Measurements from ENCODE around the gene CHRNB2. TPM values are rescaled to one million over a fixed set of nuclear protein-coding genes. Genes with fewer than 3 reads are reported as not detected.

CHRNB2 gene
- total RNA-seq, 1 experiment from 2014 or later = not detected

- intact Hi-C loops (cut with micrococcal nuclease; ENCODE audit: unreplicated experiment) = loop anchor here (1.0 to 5.0 kb wide), 7 partner anchors 49 to 568 kb away; partner anchors contain the start of genes ADAR, EFNA1, EFNA4 and PMVK
- TF ChIP-seq EZH2 (IDR thresholded peaks at IDR 0.05; ENCODE audit: low read depth) (no peak), CTCF (conservative IDR thresholded peaks at IDR 0.05) (no peak)
- H3K4me2 ChIP-seq = peak overlapping the region; percentile 89
- H3K4me3 ChIP-seq = peak overlapping the region; percentile 61
- H3K9me3 ChIP-seq (ENCODE audit: insufficient read depth, low read depth) = no peaks in the 10 kb centered on the region
- H4K20me1 ChIP-seq (ENCODE audit: insufficient read depth) = peaks cover 6% of the 10 kb centered on the region; the same call in 1 of the 2 replicates
- no peaks in the 10 kb centered on the region; the same call in 1 of the 2 replicates for H3K27me3 ChIP-seq (ENCODE audit: insufficient read depth, low read depth)
- H3K79me2 ChIP-seq (ENCODE audit: low read depth) = peaks cover 34% of the 10 kb centered on the region
- POLR2A ChIA-PET (ENCODE audit: unreplicated experiment) = interaction anchor here (0.6 to 1.2 kb wide), 4 partner anchors 337 to 992 kb away, joined by 3 to 10 read pairs (median 5); partner anchors contain the start of gene PYGO2
- H2AFZ ChIP-seq = peak overlapping the region; percentile 85
- DNase-seq = peak; percentile 87 to 98
- TSS peak; percentile 73 for BruUV-seq (replicated peaks)
- CTCF ChIA-PET = interaction anchor here (0.6 to 1.6 kb wide), 8 partner anchors 319 to 526 kb away, joined by 3 to 11 read pairs (median 6); partner anchors contain the start of gene PBXIP1
- H3K27ac ChIP-seq = peak overlapping the region; percentile 61
- H3K4me1 ChIP-seq (replicated peaks; ENCODE audit: insufficient read depth) = peaks cover 16% of the 10 kb centered on the region; the same call in 1 of the 2 replicates
- no peaks in the 10 kb centered on the region for H3K9me2 ChIP-seq (ENCODE audit: insufficient read depth)
- peaks cover 22% of the 10 kb centered on the region for H3K36me3 ChIP-seq (ENCODE audit: low read depth)
- H3F3A ChIP-seq (ENCODE audit: insufficient read depth, low read depth) = peaks cover 10% of the 10 kb centered on the region; the same call in 1 of the 2 replicates
Measured at GRCh38 chr1:154558720-154559465, 8.7 kb upstream of the CHRNB2 start.

- H3K9me2 ChIP-seq (ENCODE audit: insufficient read depth) = no peaks in the 10 kb centered on the region
- no peak for TF ChIP-seq EZH2 (IDR thresholded peaks at IDR 0.05; ENCODE audit: low read depth)
- peak; percentile 94 for TF ChIP-seq CTCF (conservative IDR thresholded peaks at IDR 0.05)
- CTCF ChIA-PET = interaction anchor here (0.6 to 1.6 kb wide), 9 partner anchors 180 to 591 kb away, joined by 3 to 11 read pairs (median 4); partner anchors contain the start of gene PBXIP1
- H3K4me3 ChIP-seq = peak overlapping the region; percentile 61
- peaks cover 34% of the 10 kb centered on the region for H3K79me2 ChIP-seq (ENCODE audit: low read depth)
- H3K27ac ChIP-seq = peak overlapping the region; percentile 61
- intact Hi-C loops (cut with micrococcal nuclease; ENCODE audit: unreplicated experiment) = loop anchor here (1.0 to 5.0 kb wide), 7 partner anchors 49 to 568 kb away; partner anchors contain the start of genes ADAR, EFNA1, EFNA4 and PMVK
- peaks cover 10% of the 10 kb centered on the region; the same call in 1 of the 2 replicates for H3F3A ChIP-seq (ENCODE audit: insufficient read depth, low read depth)
- no TSS peak for BruUV-seq (replicated peaks)
- H3K4me2 ChIP-seq = peak overlapping the region; percentile 89
- POLR2A ChIA-PET (ENCODE audit: unreplicated experiment) = interaction anchor here (0.6 to 1.0 kb wide), 3 partner anchors 402 to 993 kb away, joined by 3 to 6 read pairs (median 4); partner anchors contain the start of gene PYGO2
- H3K9me3 ChIP-seq (ENCODE audit: insufficient read depth, low read depth) = no peaks in the 10 kb centered on the region
- peak; percentile 75 to 83 for DNase-seq
- peaks cover 6% of the 10 kb centered on the region; the same call in 1 of the 2 replicates for H4K20me1 ChIP-seq (ENCODE audit: insufficient read depth)
- H2AFZ ChIP-seq = peak overlapping the region; percentile 85
- H3K4me1 ChIP-seq (replicated peaks; ENCODE audit: insufficient read depth) = peaks cover 16% of the 10 kb centered on the region; the same call in 1 of the 2 replicates
- peaks cover 15% of the 10 kb centered on the region for H3K36me3 ChIP-seq (ENCODE audit: low read depth)
- H3K27me3 ChIP-seq (ENCODE audit: insufficient read depth, low read depth) = no peaks in the 10 kb centered on the region; the same call in 1 of the 2 replicates
Measured at GRCh38 chr1:154559466-154560044, 8.0 kb upstream of the CHRNB2 start.

GRCh38 chr1:154565876-154566275, 1.7 kb upstream of the CHRNB2 start:
- TF ChIP-seq CTCF (conservative IDR thresholded peaks at IDR 0.05) = no peak
- no peak for TF ChIP-seq EZH2 (IDR thresholded peaks at IDR 0.05; ENCODE audit: low read depth)
- no TSS peak for BruUV-seq (replicated peaks)
- Histone ChIP-seq H3K4me1 (replicated peaks; ENCODE audit: insufficient read depth) (no peaks in the 10 kb centered on the region), H3K9me2 (ENCODE audit: insufficient read depth) (no peaks in the 10 kb centered on the region), H3K36me3 (ENCODE audit: low read depth) (no peaks in the 10 kb centered on the region), H2AFZ (no peak overlapping the region), H3F3A (ENCODE audit: insufficient read depth, low read depth) (no peaks in the 10 kb centered on the region), H3K27ac (no peak overlapping the region), H3K4me2 (no peak overlapping the region), H3K4me3 (no peak overlapping the region), H3K9me3 (ENCODE audit: insufficient read depth, low read depth) (no peaks in the 10 kb centered on the region), H4K20me1 (ENCODE audit: insufficient read depth) (no peaks in the 10 kb centered on the region), H3K79me2 (ENCODE audit: low read depth) (no peaks in the 10 kb centered on the region), H3K27me3 (ENCODE audit: insufficient read depth, low read depth) (peaks cover 63% of the 10 kb centered on the region)
- CTCF ChIA-PET = no interaction called here
- intact Hi-C loops (cut with micrococcal nuclease; ENCODE audit: unreplicated experiment) = no loop called here
- POLR2A ChIA-PET (ENCODE audit: unreplicated experiment) = no interaction called here
- no peak for DNase-seq
